Mesothelial cell of epicardium (in vitro differentiated cells): Measurements from ENCODE around the gene SORCS3. TPM values are rescaled to one million over a fixed set of nuclear protein-coding genes. Genes with fewer than 3 reads are reported as not detected.

Source experiments
- DNase-seq, 2 experiments: peaks; one replicate each; pipeline ENCODE4 v3.0.0; 2021; ENCODE audit warnings: low spot score in 2 of 2; ENCODE audit not compliant: unreplicated experiment in 2 of 2
- H3K27ac Mint-ChIP-seq: 2 replicates; pipeline ENCODE4 v1.8.0; 2021; ENCODE audit warnings: mixed read lengths
- H3K27me3 Mint-ChIP-seq: 2 replicates; pipeline ENCODE4 v1.8.0; 2021; ENCODE audit warnings: low read depth, mixed read lengths
- H3K36me3 Mint-ChIP-seq: 2 replicates; pipeline ENCODE4 v1.8.0; 2021; ENCODE audit warnings: mixed read lengths
- H3K4me1 Mint-ChIP-seq: 2 replicates; pipeline ENCODE4 v1.8.0; 2021; ENCODE audit warnings: mixed read lengths
- H3K4me3 Mint-ChIP-seq: 2 replicates; pipeline ENCODE4 v1.8.0; 2021; ENCODE audit warnings: mild to moderate bottlenecking, moderate library complexity, mixed read lengths
- H3K9me3 Mint-ChIP-seq: 2 replicates; pipeline ENCODE4 v1.8.0; 2021; ENCODE audit warnings: mixed read lengths
- total RNA-seq: library from RNA; stranded (reverse); gene quantifications from 3 replicates; pipeline ENCODE4 v1.2.1, GENCODE V29; 2021
- TF ChIP-seq, protein P1 (sequence below): fragments of 200-600 bp; sonication (generic); IDR thresholded peaks from one replicate; pipeline ENCODE4 v1.5.0; 2021; ENCODE audit warnings: antibody characterized with exemption; ENCODE audit not compliant: unreplicated experiment

SORCS3 gene
- total RNA-seq = 0.04 to 0.11 TPM (median 0.09 TPM) in 3 replicates

DNA sequence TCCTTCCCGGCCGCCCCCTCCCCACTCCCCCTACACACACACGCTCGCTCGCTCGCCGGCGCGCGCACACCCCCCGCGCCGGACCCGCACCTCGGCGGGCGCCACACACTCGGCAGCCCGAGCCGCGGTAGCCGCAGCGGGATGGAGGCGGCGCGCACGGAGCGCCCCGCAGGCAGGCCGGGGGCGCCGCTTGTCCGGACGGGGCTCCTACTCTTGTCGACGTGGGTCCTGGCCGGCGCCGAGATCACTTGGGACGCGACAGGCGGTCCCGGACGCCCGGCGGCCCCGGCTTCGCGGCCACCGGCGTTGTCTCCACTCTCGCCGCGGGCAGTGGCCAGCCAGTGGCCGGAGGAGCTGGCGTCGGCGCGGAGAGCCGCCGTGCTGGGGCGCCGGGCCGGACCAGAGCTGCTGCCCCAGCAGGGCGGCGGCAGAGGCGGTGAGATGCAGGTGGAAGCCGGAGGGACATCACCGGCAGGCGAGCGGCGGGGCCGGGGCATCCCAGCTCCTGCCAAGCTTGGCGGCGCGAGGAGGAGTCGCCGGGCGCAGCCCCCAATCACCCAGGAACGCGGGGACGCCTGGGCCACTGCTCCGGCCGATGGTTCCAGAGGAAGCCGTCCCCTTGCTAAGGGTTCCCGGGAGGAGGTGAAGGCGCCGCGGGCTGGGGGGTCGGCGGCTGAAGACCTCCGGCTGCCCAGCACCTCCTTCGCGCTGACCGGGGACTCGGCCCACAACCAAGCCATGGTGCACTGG lies at the start of gene SORCS3:
Gene SORCS3, plus strand, starts transcription at position 104 of the 750 bp plus-strand sequence.
- peaks cover 93% of the 10 kb centered on the region for H3K27me3 Mint-ChIP-seq
- H3K4me3 Mint-ChIP-seq = peak within 1 kb of the TSS; percentile 58
- no peaks in the 10 kb centered on the region for H3K36me3 Mint-ChIP-seq
- TF ChIP-seq, protein P1, sequence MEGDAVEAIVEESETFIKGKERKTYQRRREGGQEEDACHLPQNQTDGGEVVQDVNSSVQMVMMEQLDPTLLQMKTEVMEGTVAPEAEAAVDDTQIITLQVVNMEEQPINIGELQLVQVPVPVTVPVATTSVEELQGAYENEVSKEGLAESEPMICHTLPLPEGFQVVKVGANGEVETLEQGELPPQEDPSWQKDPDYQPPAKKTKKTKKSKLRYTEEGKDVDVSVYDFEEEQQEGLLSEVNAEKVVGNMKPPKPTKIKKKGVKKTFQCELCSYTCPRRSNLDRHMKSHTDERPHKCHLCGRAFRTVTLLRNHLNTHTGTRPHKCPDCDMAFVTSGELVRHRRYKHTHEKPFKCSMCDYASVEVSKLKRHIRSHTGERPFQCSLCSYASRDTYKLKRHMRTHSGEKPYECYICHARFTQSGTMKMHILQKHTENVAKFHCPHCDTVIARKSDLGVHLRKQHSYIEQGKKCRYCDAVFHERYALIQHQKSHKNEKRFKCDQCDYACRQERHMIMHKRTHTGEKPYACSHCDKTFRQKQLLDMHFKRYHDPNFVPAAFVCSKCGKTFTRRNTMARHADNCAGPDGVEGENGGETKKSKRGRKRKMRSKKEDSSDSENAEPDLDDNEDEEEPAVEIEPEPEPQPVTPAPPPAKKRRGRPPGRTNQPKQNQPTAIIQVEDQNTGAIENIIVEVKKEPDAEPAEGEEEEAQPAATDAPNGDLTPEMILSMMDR = no peak
- H3K27ac Mint-ChIP-seq = no peak within 1 kb of the TSS
- H3K9me3 Mint-ChIP-seq = no peaks in the 10 kb centered on the region
- no peak for DNase-seq
- peaks cover 23% of the 10 kb centered on the region for H3K4me1 Mint-ChIP-seq

- Mint-ChIP-seq H3K36me3 (no peaks in the 10 kb centered on the region), H3K9me3 (no peaks in the 10 kb centered on the region), H3K27me3 (peaks cover 67% of the 10 kb centered on the region), H3K27ac (no peak overlapping the region), H3K4me1 (no peaks in the 10 kb centered on the region), H3K4me3 (no peak overlapping the region)
- DNase-seq = no peak
- TF ChIP-seq, protein P1 = no peak
Observed at GRCh38 chr10:104591441-104591840, 49.6 kb upstream of the SORCS3 start.

DNA sequence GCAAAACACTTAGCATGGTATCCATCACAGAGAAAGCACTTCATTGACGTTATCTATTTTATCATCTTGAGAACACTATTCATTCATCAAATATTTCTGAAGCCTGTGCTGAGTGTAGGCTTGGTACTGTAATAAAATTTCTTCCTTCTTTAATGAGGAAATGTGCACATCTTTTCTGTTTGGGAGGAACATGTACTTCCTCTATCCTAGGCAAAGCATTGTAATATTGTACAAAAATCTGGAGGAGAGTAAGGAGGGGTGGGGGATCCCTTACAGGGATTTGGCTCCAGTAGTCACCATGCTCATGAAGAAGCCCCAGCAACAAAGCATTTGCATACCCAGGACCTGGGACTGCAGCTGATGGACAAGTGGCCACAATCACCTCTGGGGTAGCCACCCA lies 39.9 kb upstream of the SORCS3 start:
- Mint-ChIP-seq H3K9me3 (no peaks in the 10 kb centered on the region), H3K27ac (no peak overlapping the region), H3K36me3 (no peaks in the 10 kb centered on the region), H3K4me3 (no peak overlapping the region), H3K27me3 (peaks cover 69% of the 10 kb centered on the region), H3K4me1 (no peaks in the 10 kb centered on the region)
- no peak for DNase-seq
- TF ChIP-seq, protein P1 = no peak

- Mint-ChIP-seq H3K4me3 (no peak overlapping the region), H3K9me3 (peaks cover 21% of the 10 kb centered on the region), H3K27me3 (peaks cover 20% of the 10 kb centered on the region), H3K36me3 (no peaks in the 10 kb centered on the region), H3K4me1 (no peaks in the 10 kb centered on the region), H3K27ac (no peak overlapping the region)
- DNase-seq = no peak
- TF ChIP-seq, protein P1 = no peak
Observed at GRCh38 chr10:104608091-104608828, 32.8 kb upstream of the SORCS3 start.

DNA sequence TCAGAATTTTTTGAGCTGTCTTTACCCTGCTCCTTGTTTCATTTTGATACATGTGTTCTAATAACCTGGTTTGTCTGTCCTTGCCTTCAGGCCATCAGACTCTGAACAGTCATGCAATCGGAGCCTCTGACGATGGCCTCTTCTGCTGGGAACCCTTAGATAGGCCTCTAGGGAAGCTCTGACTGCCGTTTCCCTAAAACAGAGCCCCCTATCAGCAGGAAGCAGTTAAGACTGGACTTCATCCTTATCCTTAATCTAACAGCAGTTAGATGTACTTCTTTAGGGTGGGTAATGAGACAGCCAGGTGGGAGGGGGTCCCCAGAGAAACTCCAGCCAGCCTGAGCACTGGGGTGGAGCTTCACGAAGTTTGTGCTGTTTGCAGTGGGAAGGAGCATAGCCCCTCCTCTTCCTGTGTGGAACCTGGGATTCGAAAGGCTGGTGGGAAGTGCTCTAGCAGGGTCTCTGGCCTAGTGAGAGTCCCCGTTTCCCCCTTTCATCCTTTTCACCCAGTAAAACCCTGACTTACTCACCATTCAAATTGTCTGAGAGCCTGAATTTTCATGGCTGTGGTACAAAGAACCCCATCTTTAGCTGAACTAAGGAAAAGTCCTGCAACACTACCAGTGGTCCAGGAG lies 28.4 kb upstream of the SORCS3 start:
- Mint-ChIP-seq H3K27me3 (peaks cover 12% of the 10 kb centered on the region), H3K4me3 (no peak overlapping the region), H3K9me3 (peaks cover 17% of the 10 kb centered on the region), H3K27ac (no peak overlapping the region), H3K36me3 (no peaks in the 10 kb centered on the region), H3K4me1 (no peaks in the 10 kb centered on the region)
- DNase-seq = no peak
- TF ChIP-seq, protein P1 = no peak
